ENCODE data around the gene RAB7A. TPM values are rescaled to one million over a fixed set of nuclear protein-coding genes. Genes with fewer than 3 reads are reported as not detected.

RAB7A gene
- total and polyA plus RNA-seq, 2 experiments from 2014 or later, result 89.8 to 156 TPM

GRCh38 chr3:128753715-128754114 lies 27.7 kb downstream of the RAB7A start (continued):
- no peak for TF ChIP-seq CTCF (conservative IDR thresholded peaks at IDR 0.05; ENCODE audit: low read depth in 2 of 2)
- no peak for TF ChIP-seq ZNF114 (CRISPR knock-in tag; IDR thresholded peaks at IDR 0.05)

- Histone ChIP-seq H3K9me2 (ENCODE audit: insufficient read depth) (no peaks in the 10 kb centered on the region), H3K79me2 (replicated peaks; ENCODE audit: insufficient read depth) (peaks cover 96% of the 10 kb centered on the region), H3F3A (replicated peaks; ENCODE audit: low read depth) (no peaks in the 10 kb centered on the region), H3K4me1 (ENCODE audit: insufficient read depth) (peaks cover 19% of the 10 kb centered on the region), H3K4me2 (no peak overlapping the region), H4K20me1 (replicated peaks; ENCODE audit: insufficient read depth) (peaks cover 56% of the 10 kb centered on the region), H3K36me3 (ENCODE audit: insufficient read depth) (no peaks in the 10 kb centered on the region), H2AFZ (no peak overlapping the region), H3K27ac (ENCODE audit: low read depth) (no peak overlapping the region), H3K27me3 (ENCODE audit: insufficient read depth) (no peaks in the 10 kb centered on the region), H3K4me3 (no peak overlapping the region)
- peaks cover 3% of the 10 kb centered on the region; the same call in 2 of the 3 replicates for H3K4me1 Mint-ChIP-seq
- DNase-seq (ENCODE audit: low spot score) (no peak), ATAC-seq (no peak)
- H3K36me3 Mint-ChIP-seq (ENCODE audit: low read depth), result peaks cover 17% of the 10 kb centered on the region
- H3K27me3 Mint-ChIP-seq (ENCODE audit: insufficient read depth, low read depth, poor library complexity), result peaks cover 2% of the 10 kb centered on the region
- H3K27ac Mint-ChIP-seq, result no peak overlapping the region
- no peak overlapping the region for H3K4me3 Mint-ChIP-seq
- TF ChIP-seq STAT1 (IDR thresholded peaks at IDR 0.05; ENCODE audit: unreplicated experiment) (no peak), POLR2AphosphoS5 (IDR thresholded peaks at IDR 0.05; ENCODE audit: low read depth) (no peak), ZNF114 (CRISPR knock-in tag; IDR thresholded peaks at IDR 0.05) (no peak), ZNF462 (CRISPR knock-in tag; IDR thresholded peaks at IDR 0.05) (no peak), ZNF331 (CRISPR knock-in tag; IDR thresholded peaks at IDR 0.05; ENCODE audit: low read depth) (no peak), ETS1 (IDR thresholded peaks at IDR 0.05) (no peak)
- no peaks in the 10 kb centered on the region; the same call in 2 of the 3 replicates for H3K9me3 Mint-ChIP-seq
Observed at GRCh38 chr3:128760042-128760441, 34.1 kb downstream of the RAB7A start.
